ENCODE measurements around the gene GTF3C6.
"Not testable (repeated sequence)": the region's sequence is repeated elsewhere in the genome, so short reads cannot be mapped to it uniquely, and the experiment has no call there.

GTF3C6 gene, protein sequence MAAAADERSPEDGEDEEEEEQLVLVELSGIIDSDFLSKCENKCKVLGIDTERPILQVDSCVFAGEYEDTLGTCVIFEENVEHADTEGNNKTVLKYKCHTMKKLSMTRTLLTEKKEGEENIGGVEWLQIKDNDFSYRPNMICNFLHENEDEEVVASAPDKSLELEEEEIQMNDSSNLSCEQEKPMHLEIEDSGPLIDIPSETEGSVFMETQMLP

GRCh38 chr6:110958329-110959192, at the start of gene GTF3C6:
TSS of gene GTF3C6 (plus strand) at chr6:110958706. CDS start at chr6:110958770, 64 bp downstream.
- DNase-seq (ENCODE audit: low read depth), result peak; percentile 80

DNA sequence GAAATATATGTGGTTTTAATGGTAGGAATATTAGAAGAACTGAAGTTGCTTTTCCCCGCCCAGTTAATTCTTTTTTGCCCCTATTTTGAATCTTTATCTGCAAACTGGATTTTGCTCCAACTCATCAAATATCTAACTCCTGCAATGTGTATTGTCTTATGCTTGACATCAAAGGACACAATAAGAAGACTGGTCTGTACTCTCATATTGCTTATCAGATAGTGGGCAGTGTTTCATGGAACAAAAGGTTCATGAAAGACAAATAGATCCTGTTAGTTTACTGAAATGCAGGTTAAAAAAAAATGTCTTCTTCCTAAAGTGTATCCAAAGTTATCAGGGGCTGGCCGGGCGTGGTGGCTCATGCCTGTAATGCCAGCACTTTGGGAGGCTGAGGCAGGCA, 27.7 kb upstream of the GTF3C6 start:
- DNase-seq (ENCODE audit: low read depth), result no peak

GRCh38 chr6:110933912-110934311, 24.6 kb upstream of the GTF3C6 start:
- DNase-seq (ENCODE audit: low read depth), result no peak

DNA sequence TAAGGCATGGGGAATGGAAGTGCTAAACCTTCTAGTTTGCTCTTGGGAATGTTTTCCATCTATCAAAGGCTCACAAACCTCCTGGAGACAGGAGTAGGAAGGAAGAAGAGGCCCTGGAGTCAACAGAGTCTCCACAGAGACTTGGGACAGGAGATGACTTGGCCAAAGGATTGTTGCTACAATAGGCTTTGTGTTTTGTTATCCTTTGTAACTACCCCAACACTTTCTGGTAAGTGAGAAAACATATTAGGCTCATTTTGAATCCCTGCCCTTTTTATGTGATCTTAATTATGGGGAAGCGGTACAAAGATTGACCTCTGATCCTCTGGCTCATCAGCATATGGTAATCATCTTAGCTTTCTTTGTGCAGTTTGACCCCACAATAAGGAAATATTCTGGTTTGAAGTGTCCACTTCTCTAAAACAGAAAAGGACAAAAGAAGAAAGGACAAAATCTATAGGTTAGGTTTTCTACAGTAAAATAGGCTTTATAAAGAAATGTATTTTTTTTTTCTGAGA, 24.1 kb upstream of the GTF3C6 start:
- DNase-seq (ENCODE audit: low read depth), result no peak

GRCh38 chr6:110935171-110935570, 23.3 kb upstream of the GTF3C6 start:
- DNase-seq (ENCODE audit: low read depth), result no peak

DNA sequence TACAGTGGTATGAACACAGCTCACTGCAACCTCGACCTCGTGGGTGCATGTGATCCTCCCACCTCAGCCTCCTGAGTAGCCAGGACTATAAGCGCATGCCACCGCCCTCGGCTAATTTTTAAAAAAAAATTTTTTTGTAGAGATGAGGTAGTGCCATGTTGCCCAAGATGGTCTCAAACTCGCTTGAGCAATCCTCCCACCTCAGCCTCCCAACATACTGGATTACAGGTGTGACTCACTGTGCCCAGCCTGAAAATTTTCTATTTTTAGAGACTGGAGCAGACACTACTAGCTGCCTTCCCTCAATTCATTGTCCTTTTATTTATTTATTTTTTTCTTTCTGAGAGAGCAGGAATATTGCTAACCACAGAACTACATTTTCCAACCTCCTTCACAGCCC, 20.3 kb upstream of the GTF3C6 start:
- no peak for DNase-seq (ENCODE audit: low read depth)

DNA sequence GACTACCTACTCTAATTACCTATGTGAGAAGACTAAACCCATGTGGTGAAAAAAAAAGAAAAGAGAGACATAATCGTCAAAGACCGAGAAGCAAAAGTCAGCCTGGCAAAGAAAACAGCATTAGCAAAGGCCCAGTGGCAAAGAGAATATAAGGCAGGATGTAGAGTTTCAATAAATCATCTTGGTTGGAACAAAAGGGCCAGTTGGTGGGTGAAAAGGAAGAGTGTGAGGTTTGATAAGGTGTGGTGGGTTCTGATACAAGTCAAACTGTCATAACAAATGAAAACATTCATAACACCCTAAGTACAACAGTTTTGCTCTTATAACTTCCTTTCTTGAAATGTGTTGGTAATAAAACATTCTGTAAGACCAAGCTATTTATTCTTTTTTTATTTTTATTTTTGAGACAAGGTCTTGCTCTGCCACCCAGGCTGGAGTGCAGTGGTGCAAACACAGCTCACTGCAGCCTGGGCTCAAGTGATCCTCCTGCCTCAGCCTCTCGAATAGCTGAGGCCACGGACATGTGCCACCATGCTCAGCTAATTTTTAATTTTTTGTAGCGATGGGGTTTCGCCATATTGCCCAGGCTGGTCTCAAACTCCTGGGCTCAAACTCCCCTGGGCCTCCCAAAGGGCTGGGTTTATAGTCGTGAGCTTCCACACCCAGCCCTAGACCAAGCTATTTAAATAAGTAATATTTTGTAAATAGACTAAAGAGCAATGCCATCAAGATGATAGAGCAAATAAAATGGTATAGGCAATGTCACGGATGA, 18.9 kb upstream of the GTF3C6 start:
- DNase-seq (ENCODE audit: low read depth), result peak; percentile 60

DNA sequence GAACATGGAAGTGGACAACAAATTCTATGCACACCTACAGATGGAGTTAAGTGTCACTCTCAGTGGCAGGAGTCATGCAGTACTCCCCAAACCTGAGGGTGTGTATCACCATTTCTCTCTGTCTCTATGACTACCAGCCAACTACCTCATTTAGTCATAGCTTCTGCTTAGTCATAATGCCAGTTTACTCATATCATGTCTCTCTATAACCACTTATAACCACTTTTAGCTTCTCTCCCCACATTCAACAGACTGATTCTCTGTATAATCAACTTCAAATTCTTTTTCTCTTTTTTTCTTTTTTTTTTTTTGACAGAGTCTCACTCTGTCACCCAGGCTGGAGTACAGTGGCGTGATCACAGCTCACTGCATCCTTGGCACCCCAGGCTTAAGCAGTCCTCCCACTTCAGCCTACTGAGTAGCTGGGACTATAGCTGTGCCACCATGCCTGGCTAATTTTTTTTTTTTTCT, 13.8 kb upstream of the GTF3C6 start:
- DNase-seq (ENCODE audit: low read depth), result no peak

GRCh38 chr6:110946498-110946897, 12.0 kb upstream of the GTF3C6 start:
- DNase-seq (ENCODE audit: low read depth), result no peak

GRCh38 chr6:110949679-110950285, 8.7 kb upstream of the GTF3C6 start:
- DNase-seq (ENCODE audit: low read depth), result no peak

DNA sequence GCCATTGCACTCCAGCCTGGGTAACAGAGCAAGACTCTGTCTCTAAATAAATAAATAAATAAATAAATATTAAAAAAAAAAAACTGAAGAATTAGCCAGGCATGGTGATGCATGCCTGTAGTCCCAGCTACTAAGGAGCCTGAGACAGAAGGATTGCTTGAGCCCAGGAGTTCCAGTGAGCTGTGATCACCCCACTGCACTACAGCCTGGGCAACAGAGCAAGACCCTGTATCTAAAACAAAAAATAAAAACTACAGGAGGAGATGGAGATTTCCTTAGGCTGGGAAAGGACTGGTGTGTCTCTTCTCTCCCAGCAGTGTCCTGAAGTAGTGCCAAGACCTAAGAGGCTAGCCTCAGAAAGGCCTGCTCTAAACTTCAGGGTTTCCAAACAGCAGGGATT, 8.1 kb upstream of the GTF3C6 start:
- DNase-seq (ENCODE audit: low read depth), result no peak

DNA sequence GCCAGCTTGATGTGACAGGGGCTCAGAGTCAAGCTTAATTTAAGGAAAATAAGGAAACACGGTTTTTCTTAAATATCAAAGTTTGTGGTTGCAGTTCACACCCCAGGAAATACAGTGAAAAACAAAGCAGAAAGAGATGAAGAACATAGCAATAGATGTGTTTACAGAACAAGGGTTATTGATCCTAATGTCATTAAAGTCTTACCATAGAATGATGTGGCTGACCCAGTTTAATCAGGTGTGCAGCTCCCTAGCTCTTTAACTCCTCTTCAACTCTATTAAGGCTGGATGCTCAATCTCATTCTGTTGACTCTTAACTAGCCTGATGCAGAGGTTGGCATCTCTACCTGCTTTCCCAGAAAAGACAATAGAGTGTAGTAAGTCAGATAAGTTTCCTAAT, 7.5 kb upstream of the GTF3C6 start:
- DNase-seq (ENCODE audit: low read depth), result no peak

DNA sequence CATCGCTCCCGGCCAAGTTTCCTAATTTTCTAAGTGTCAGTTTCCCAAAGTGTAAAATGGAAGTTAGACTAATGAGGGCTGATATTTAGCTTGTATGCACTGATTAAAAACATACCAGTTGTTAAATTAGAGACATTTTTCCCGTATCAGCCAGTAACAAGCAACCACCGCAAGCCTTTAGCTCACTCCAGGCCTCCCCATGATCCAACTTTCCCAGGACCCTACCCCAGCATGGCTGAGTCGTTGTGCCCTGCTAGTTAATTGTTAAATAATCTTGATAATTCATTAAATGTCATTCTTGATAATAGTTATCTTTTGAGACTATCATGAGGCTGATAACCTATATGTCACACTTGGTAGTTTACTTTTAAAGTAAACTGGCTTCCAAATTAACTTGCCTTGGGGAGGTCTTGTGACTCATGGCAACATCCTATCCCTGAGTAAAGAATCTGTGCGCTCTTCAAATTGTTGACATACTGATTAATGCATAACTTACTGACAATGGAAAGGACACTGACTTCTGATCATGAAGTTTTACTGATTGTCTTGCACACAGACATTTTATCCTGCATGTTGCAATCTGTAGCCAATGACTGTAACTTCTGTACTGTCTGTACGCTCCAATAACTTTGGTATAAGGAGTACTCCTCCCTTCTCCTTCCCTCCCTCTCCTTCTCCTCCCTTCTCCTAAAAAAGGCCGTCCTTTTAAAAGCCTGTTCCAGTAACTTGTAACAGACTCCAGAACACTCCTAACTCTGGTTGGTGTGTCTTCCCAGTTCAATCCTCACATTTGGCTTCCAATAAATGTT, 6.3 kb upstream of the GTF3C6 start:
- DNase-seq (ENCODE audit: low read depth), result no peak

GRCh38 chr6:110953633-110954303, 4.7 kb upstream of the GTF3C6 start:
- DNase-seq (ENCODE audit: low read depth), result no peak

DNA sequence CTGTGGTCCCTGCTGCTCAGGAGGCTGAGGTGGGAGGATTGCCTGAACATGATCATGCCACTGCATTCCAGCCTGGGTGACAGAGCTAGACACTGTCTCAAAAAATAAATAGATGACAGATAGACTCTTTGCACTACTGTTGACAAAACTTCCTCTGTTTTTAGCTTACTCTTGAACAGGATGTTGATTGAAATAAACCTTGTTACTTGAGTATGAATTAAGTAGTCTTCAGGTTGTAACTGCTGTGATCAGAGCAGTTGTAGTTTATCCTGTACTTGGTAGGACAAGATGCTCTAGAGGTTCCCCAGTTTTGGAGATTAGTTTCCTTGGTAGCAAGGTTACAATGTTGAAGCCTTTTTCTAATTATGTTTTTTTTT, 1.5 kb downstream of the GTF3C6 start:
- DNase-seq (ENCODE audit: low read depth), result no peak

DNA sequence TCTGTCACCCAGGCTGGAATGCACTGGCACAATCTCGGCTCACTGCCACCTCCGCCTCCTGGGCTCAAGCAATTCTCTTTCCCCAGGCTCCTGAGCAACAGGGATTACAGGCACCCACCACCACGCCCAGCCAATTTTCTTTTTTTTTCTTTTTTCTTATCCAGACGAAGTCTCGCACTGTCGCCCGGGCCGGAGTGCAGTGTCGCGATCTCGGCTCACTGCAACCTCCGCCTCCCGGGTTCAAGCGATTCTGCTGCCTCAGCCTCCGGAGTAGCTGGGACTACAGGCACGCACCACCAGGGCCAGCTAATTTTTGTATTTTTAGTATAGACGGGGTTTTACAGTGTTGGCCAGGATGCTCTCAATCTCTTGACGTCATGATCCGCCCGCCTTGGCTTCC, 4.1 kb downstream of the GTF3C6 start:
- not testable (repeated sequence) for DNase-seq (ENCODE audit: low read depth)

- no peak for DNase-seq (ENCODE audit: low read depth)
Measured at GRCh38 chr6:110965629-110966229, 7.2 kb downstream of the GTF3C6 start.

- not testable (repeated sequence) for DNase-seq (ENCODE audit: low read depth)
Measured at GRCh38 chr6:110968661-110969060, 10.2 kb downstream of the GTF3C6 start.

DNA sequence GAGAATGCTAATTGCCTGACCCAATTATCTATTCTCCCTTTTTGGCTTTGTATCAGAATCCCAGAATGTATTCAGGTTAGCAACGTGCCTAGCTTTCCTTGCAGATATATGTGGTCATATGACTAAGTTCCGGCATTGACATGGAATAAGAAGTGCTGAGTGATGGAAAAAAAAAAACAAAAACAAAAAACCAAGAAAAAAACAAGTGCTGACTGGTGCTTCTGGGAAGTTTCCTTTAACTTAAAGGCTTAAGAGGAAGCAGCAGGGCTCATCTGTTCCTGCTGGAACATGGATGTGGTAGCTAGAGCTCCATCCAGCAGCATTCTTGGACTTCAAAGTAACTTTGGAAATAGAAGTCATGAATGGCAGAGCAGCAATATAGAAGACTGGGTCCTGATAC, 13.0 kb downstream of the GTF3C6 start:
- DNase-seq (ENCODE audit: low read depth), result no peak

DNA sequence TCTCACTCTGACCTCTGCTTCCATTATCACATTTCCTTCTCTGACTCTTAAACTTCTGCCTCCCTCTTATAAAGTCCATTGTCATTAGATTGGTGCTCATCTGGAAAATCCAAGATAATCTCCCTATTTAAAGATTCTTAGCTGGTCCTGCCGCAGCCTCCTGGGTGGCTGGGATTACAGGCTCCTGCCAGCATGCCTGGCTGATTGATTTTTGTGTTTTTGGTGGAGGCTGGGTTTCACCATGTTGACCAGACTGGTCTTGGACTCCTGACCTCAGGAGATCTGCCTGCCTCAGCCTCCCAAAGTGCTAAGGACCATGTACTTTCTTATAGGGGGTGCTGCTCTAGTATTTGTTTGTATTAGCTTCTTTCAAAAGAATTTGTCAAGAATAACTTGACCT, 18.1 kb downstream of the GTF3C6 start:
- DNase-seq (ENCODE audit: low read depth), result no peak

All from CMK (cell line).